GM08714 (cell line): ENCODE measurements around the gene ARRB1.

ENCODE experiments used
- H3K4me3 ChIP-seq: fragments of 200-500 bp; sonication (Bioruptor generic); 2 replicates; pipeline ENCODE4 v1.5.1; 2014; ENCODE audit warnings: mild to moderate bottlenecking, low read length, inconsistent platforms
- ZNF274 ChIP-seq: IDR thresholded peaks from 2 replicates; pipeline ENCODE4 v1.6.1; 2012; ENCODE audit warnings: mild to moderate bottlenecking, low read depth, low read length

ARRB1 gene

GRCh38 chr11:75246006-75246670 lies 105.3 kb downstream of the ARRB1 start:
- TF ChIP-seq ZNF274 = no peak
- H3K4me3 ChIP-seq = no peak overlapping the region

- H3K4me3 ChIP-seq = no peak overlapping the region
- TF ChIP-seq ZNF274 = no peak
Measured at GRCh38 chr11:75245356-75246005, 106.0 kb downstream of the ARRB1 start.

GRCh38 chr11:75244052-75244814 lies 107.2 kb downstream of the ARRB1 start:
- no peak overlapping the region for H3K4me3 ChIP-seq
- TF ChIP-seq ZNF274 = no peak

GRCh38 chr11:75242722-75243600 lies 108.5 kb downstream of the ARRB1 start:
- no peak overlapping the region for H3K4me3 ChIP-seq

GRCh38 chr11:75241906-75242644 lies 109.4 kb downstream of the ARRB1 start:
- peak overlapping the region; percentile 57; the same call in 1 of the 2 replicates for H3K4me3 ChIP-seq

More at GRCh38 chr11:75242722-75243600, 108.5 kb downstream of the ARRB1 start:
- TF ChIP-seq ZNF274 = no peak

GRCh38 chr11:75241036-75241905 lies 110.2 kb downstream of the ARRB1 start:
- peak overlapping the region; percentile 57; the same call in 1 of the 2 replicates for H3K4me3 ChIP-seq

More at GRCh38 chr11:75241906-75242644, 109.4 kb downstream of the ARRB1 start:
- TF ChIP-seq ZNF274 = no peak

GRCh38 chr11:75240311-75241035 lies 111.0 kb downstream of the ARRB1 start, which contains the start of gene TPBGL:
Gene TPBGL (plus strand): TSS chr11:75240774. CDS start chr11:75241050, 276 bp downstream.
- peak within 1 kb of the TSS; percentile 57; the same call in 1 of the 2 replicates for H3K4me3 ChIP-seq

More at GRCh38 chr11:75241036-75241905, 110.2 kb downstream of the ARRB1 start:
- TF ChIP-seq ZNF274 = no peak

GRCh38 chr11:75239531-75240290 lies 111.8 kb downstream of the ARRB1 start:
- no peak for TF ChIP-seq ZNF274
- H3K4me3 ChIP-seq = no peak overlapping the region

More at GRCh38 chr11:75240311-75241035, 111.0 kb downstream of the ARRB1 start, which contains the start of gene TPBGL:
- TF ChIP-seq ZNF274 = no peak

- no peak for TF ChIP-seq ZNF274
Measured at GRCh38 chr11:75238595-75239440, 112.6 kb downstream of the ARRB1 start.

GRCh38 chr11:75237050-75237449 lies 114.4 kb downstream of the ARRB1 start:
- no peak for TF ChIP-seq ZNF274

More at GRCh38 chr11:75238595-75239440, 112.6 kb downstream of the ARRB1 start:
- no peak overlapping the region for H3K4me3 ChIP-seq

More at GRCh38 chr11:75237050-75237449, 114.4 kb downstream of the ARRB1 start:
- H3K4me3 ChIP-seq = no peak overlapping the region
